SJCRH30 (cell line): ENCODE data around the gene CEACAM3. TPM values are rescaled to one million over a fixed set of nuclear protein-coding genes. Genes with fewer than 3 reads are reported as not detected.
"Not testable (repeated sequence)": the region's sequence is repeated elsewhere in the genome, so short reads cannot be mapped to it uniquely, and the experiment has no call there.

Experiments used
- DNase-seq, 2 experiments: peaks; one replicate each; pipeline ENCODE4 v3.0.0-alpha.2; 2015 to 2020
- H3K27ac ChIP-seq: fragments of 250-450 bp; sonication (Bioruptor Pico); 2 replicates; pipeline ENCODE4 v1.5.1; 2020; ENCODE audit warnings: mild to moderate bottlenecking, moderate library complexity
- H3K27me3 ChIP-seq: fragments of 250-450 bp; sonication (Bioruptor Pico); 2 replicates; pipeline ENCODE4 v1.5.1; 2020; ENCODE audit warnings: mild to moderate bottlenecking, moderate library complexity
- H3K36me3 ChIP-seq: fragments of 250-450 bp; sonication (Bioruptor Pico); 2 replicates; pipeline ENCODE4 v1.5.1; 2020; ENCODE audit warnings: mild to moderate bottlenecking, moderate library complexity
- H3K4me1 ChIP-seq: fragments of 250-450 bp; sonication (Bioruptor Pico); 2 replicates; pipeline ENCODE4 v1.5.1; 2020; ENCODE audit warnings: mild to moderate bottlenecking, moderate library complexity
- H3K4me3 ChIP-seq: fragments of 250-450 bp; sonication (Bioruptor Pico); 2 replicates; pipeline ENCODE4 v1.5.1; 2020; ENCODE audit warnings: mild to moderate bottlenecking, moderate library complexity
- H3K9me3 ChIP-seq: fragments of 250-450 bp; sonication (Bioruptor Pico); replicated peaks from 2 replicates; pipeline ENCODE4 v1.5.1; 2020; ENCODE audit warnings: mild to moderate bottlenecking, moderate library complexity
- total RNA-seq: library from RNA; depleted of rRNA; stranded (reverse); fragments of >200 nt; shearing (Covaris generic); gene quantifications from 2 replicates; pipeline ENCODE4 v1.2.3, GENCODE V29; 2014

The CEACAM3 gene
- total RNA-seq, 1 experiment from 2014 or later: not detected

DNA sequence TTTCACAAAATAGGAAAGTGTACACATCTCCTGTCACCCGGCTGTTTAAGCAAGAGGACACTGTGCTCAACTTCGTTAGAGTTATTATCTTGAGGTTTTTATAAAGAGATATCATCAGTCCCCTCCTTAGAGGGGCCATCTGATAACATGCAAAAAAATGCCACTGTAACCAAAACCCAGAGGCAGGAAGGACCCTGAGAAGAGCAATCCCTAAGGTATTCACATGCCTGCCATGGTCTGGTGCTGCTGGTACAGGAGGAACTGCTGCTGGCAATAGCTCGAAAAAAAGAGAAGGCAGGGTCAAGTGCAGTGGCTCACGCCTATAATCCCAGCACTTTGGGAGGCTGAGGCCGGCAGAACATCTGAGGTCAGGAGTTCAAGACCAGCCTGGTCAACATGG, 12.8 kb upstream of the CEACAM3 start:
- Histone ChIP-seq H3K9me3 (no peaks in the 10 kb centered on the region), H3K27ac (no peak overlapping the region), H3K36me3 (no peaks in the 10 kb centered on the region), H3K4me3 (no peak overlapping the region), H3K27me3 (peaks cover 46% of the 10 kb centered on the region), H3K4me1 (no peaks in the 10 kb centered on the region)
- no peak for DNase-seq

DNA sequence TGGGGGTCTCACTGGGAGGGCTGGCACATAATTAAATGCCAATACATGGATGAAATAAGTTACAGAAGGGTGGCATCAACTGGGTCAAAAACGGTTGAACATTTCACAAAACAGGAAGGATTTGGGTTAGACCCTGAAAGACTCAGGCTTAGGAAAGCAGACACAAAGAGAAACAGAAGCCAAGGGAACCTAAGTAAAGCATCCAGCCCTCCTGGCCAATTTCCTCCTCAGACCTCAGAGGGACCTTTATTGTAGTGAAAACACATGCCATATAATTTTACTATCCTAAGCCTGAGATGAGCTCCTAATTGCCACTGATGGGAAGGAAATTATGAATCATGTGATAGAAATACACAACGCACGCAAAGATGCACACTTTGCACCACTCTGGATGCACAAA, 12.1 kb upstream of the CEACAM3 start:
- no peak for DNase-seq
- H3K4me3 ChIP-seq: no peak overlapping the region
- peaks cover 3% of the 10 kb centered on the region; the same call in 1 of the 2 replicates for H3K4me1 ChIP-seq
- no peaks in the 10 kb centered on the region for H3K9me3 ChIP-seq
- peaks cover 45% of the 10 kb centered on the region for H3K27me3 ChIP-seq
- no peaks in the 10 kb centered on the region for H3K36me3 ChIP-seq
- no peak overlapping the region for H3K27ac ChIP-seq

DNA sequence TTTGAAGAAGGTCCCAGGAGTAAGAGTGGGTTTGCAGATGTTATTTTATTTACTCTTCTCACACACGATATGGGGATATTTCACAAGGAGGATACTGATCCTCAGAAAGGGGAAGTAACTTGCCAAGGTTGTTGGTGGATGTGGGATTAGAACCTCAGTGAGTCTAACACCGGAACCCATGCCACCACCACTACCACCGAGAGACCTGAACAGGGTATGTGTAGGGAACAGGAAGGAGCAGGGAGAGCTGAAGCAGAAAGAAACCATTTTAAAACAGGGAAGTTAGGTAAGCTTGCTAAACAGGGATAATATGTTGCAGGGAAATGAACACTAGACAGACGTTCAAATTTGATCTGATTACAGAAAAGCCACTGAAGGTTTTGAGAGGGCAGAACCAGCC, 11.6 kb upstream of the CEACAM3 start:
- H3K36me3 ChIP-seq: no peaks in the 10 kb centered on the region
- H3K4me1 ChIP-seq: peaks cover 4% of the 10 kb centered on the region; the same call in 1 of the 2 replicates
- DNase-seq: no peak
- H3K27ac ChIP-seq: no peak overlapping the region
- peaks cover 45% of the 10 kb centered on the region for H3K27me3 ChIP-seq
- H3K9me3 ChIP-seq: no peaks in the 10 kb centered on the region
- H3K4me3 ChIP-seq: no peak overlapping the region

DNA sequence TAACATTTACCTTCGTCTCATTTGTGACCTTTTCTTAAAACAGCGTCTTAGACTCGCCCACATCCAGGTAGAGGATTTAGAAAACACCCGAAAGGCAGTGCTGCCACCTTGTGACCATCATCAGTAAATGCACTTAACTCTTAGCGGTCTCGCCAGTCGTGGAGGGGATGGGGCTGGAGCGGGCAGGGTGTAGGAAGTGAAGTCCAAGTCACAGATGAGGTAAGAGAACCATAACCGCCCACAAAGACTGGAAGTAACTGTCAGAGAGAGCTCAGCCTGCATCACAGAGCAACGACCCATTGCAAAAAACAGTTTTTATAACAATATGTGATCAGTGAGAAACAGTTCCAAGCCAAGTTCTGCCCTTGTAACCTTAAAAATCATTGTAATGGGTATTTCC, 10.7 kb upstream of the CEACAM3 start:
- no peaks in the 10 kb centered on the region for H3K36me3 ChIP-seq
- H3K4me3 ChIP-seq: no peak overlapping the region
- H3K27ac ChIP-seq: no peak overlapping the region
- H3K27me3 ChIP-seq: peaks cover 43% of the 10 kb centered on the region
- peaks cover 4% of the 10 kb centered on the region; the same call in 1 of the 2 replicates for H3K4me1 ChIP-seq
- H3K9me3 ChIP-seq: no peaks in the 10 kb centered on the region
- peak; percentile 67 to 87 for DNase-seq

DNA sequence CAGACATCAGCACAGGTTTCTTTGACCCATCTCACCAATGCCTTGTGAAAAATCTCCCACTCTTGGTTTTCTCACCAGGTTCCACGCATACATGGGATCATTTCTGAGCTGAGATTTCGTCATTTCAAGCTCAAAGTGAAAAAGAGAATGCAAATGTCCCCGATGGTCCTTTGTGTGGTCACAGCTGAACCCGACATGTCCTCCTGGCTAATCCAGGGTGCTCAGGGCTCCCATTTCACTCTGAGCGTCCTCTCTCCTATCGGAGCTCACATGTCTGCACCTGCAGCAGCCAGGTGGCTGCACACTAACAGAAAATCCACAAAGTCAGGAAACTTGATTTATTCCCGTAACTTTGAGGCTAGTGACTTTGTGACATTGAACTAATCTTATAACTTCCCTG, 9.3 kb upstream of the CEACAM3 start:
- H3K4me1 ChIP-seq: peaks cover 4% of the 10 kb centered on the region; the same call in 1 of the 2 replicates
- H3K9me3 ChIP-seq: no peaks in the 10 kb centered on the region
- H3K27ac ChIP-seq: no peak overlapping the region
- DNase-seq: no peak
- H3K4me3 ChIP-seq: no peak overlapping the region
- H3K27me3 ChIP-seq: peaks cover 47% of the 10 kb centered on the region
- H3K36me3 ChIP-seq: no peaks in the 10 kb centered on the region

DNA sequence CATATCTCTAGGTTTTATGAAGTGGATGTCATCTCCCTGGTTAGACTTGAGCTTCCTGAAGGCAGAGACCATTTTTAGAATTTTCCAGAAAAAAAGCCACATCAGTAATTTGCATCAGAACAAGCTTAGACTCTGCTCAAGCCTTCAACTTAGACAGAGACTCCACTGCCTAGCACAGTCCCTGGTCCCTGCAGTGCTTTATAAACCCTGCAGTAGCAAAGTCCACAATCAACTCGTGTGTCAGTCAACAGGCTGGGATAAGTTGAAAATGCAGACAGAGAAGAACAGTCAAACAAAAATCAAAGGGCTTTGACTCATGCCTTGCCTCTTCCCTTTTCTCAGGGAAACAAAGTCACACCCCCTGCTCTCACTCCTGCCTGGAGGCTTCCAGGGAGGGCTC, 7.9 kb upstream of the CEACAM3 start:
- H3K36me3 ChIP-seq, DNase-seq, H3K4me1 ChIP-seq, H3K4me3 ChIP-seq, H3K27ac ChIP-seq, H3K9me3 ChIP-seq: not testable (repeated sequence)
- H3K27me3 ChIP-seq: peaks cover 43% of the 10 kb centered on the region

DNA sequence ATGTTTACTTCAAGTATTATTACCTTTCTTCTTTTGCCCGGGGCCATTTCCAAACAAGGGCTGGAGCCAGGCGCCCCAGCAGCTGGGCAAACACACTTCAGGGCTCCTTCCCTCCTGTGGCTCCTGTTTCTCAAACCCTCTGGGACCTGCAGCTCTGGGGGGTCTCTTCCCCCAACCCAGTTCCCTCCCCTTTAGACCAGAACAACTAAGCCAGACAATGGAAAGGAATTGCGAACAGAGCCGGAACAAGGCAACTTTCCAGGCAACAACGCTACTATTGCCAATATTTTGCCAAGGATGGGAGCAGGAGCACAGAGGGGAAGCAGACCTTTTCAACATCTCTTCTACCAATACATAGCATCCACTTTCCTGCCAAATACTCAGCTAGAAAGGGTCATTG, 7.3 kb upstream of the CEACAM3 start:
- peak; percentile 44 to 54 for DNase-seq
- H3K27me3 ChIP-seq: peaks cover 43% of the 10 kb centered on the region
- H3K9me3 ChIP-seq, H3K27ac ChIP-seq, H3K36me3 ChIP-seq, H3K4me1 ChIP-seq, H3K4me3 ChIP-seq: not testable (repeated sequence)

DNA sequence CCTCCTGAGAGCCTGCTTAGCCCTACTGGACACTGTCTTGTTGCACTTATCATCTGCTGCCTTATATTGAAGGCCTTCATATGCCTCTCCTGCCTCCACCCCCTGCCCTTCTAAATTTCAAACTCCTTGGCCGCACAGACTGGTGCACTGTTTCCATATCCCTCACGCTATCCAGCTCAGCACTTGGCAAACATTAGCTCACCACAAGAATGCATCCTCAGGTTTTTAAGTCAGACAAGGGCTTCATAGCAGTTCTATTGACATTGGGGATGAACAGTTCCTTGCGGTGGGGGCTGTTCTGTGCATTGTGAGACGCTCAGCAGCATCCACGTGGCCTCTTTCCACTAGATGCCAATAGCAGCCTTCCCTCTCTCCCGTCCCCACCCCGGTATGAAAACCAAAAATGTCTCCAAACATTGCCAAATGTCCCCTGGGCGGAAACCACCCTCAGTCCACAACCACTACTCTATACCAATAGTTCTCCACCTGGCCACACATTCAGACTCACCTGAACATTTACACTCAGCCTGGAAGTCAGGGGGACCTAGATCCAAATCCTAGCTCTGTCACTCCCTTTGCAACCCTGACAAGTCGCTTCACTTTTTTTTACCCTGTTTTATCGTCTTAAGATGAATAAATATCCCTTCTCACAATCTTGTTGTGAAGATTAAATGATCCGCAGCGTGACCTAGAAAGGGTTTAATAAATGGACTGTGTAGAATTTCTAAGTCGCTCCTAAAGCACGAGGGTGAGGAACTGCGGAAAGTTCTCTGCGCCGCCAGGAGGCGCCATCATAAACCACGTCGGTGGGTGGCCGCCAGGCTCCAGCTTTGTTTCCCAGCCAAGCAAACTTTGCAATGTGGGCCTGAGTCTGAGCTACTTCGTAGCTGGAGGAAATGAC, 3.6 kb upstream of the CEACAM3 start:
- Histone ChIP-seq H3K4me3 (no peak overlapping the region), H3K9me3 (no peaks in the 10 kb centered on the region), H3K27me3 (peaks cover 21% of the 10 kb centered on the region), H3K4me1 (peaks cover 4% of the 10 kb centered on the region; the same call in 1 of the 2 replicates), H3K27ac (no peak overlapping the region), H3K36me3 (no peaks in the 10 kb centered on the region)
- DNase-seq: peak; percentile 42 to 68

DNA sequence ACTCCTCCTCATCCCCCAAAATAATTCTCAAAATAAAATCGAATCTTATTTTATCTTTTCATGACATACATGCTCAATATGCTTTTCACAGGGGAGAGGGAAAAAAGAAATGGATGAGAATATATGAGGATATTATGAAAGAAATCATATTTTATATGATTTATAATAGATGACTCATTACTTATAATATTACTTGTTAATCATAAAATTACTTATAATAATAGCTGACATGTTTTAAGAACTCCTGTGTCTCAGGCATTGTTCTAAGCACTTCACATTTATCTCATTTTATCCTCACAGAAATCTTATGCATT, 3.0 kb upstream of the CEACAM3 start:
- Histone ChIP-seq H3K4me3 (no peak overlapping the region), H3K9me3 (no peaks in the 10 kb centered on the region), H3K27ac (no peak overlapping the region), H3K36me3 (no peaks in the 10 kb centered on the region), H3K4me1 (peaks cover 4% of the 10 kb centered on the region; the same call in 1 of the 2 replicates), H3K27me3 (peaks cover 20% of the 10 kb centered on the region)
- no peak for DNase-seq

DNA sequence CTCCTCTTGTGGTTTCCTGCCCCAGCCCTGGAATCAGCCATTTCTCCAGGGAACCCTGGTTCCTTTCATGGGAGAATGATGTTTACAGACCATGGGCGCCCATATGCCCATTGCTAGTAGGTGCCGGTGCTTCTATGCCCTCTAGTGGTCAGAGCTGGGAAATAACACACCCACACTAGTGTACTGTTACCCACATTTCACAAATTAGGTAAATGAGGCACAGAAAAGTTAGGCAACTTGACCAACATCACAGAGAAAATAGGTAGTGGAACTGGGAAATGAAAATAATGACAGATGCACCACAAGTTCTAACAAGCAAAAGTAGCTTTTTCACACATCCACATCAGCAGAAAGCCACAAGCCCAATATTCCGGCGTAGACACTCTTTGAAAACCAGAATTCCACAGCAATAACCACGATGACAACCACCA, 1.3 kb upstream of the CEACAM3 start:
- Histone ChIP-seq H3K27me3 (peaks cover 18% of the 10 kb centered on the region), H3K36me3 (no peaks in the 10 kb centered on the region), H3K4me1 (no peaks in the 10 kb centered on the region), H3K27ac (no peak overlapping the region), H3K4me3 (no peak overlapping the region), H3K9me3 (no peaks in the 10 kb centered on the region)
- DNase-seq: peak; percentile 60 to 80

DNA sequence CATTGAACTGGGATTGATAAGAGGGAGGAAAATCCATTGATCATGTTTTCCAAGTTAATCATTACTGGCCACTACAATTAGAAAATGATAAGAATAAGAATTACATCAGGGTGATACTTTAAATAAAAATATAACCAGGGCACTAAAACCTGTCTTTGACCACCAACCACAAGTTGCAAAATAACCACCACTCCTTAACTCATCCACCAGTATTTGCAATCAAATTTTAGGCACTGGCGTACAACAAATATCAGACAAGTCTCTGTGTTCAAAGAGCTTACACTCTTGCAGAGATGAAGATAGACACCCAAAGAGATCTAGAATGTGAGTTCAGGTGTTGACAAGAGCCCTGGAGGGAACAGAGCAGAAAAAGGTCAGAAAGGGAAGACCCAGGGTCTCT, 514 bp downstream of the CEACAM3 start:
- H3K4me1 ChIP-seq: no peaks in the 10 kb centered on the region
- DNase-seq: no peak
- H3K36me3 ChIP-seq: no peaks in the 10 kb centered on the region
- no peaks in the 10 kb centered on the region; the same call in 1 of the 2 replicates for H3K9me3 ChIP-seq
- no peak overlapping the region for H3K27ac ChIP-seq
- H3K27me3 ChIP-seq: peaks cover 9% of the 10 kb centered on the region
- H3K4me3 ChIP-seq: no peak overlapping the region

DNA sequence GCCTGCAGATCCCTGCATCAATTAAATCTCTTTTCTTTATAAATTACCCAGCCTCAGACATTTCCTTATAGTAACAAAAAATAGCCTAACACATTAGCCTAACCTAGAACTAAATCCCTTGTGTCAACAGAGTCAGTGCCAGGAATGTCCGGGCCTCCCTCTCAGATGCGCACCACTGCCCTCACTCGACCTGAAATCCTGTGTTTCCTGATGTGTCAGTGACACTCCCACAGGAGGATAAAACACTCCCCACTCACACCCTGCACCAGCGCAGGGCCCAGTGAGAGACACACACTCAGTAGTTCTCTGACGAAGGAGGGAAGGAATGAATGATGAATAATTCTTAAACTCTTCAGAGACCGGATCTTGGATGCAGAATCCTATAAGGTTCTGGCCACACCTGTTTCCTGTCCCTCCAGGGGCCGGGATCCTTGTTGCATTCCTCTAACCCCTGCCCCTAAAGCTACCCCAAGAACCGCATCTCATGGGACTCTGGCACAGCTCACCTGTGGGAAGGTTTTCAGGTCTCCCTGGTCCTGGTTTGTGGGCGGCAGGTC, 3.1 kb downstream of the CEACAM3 start:
- Histone ChIP-seq H3K36me3 (no peaks in the 10 kb centered on the region), H3K27me3 (0 out of 2 replicates have a peak, but pooled peaks cover 3% of the 10 kb centered on the region), H3K27ac (no peak overlapping the region), H3K9me3 (no peaks in the 10 kb centered on the region; the same call in 1 of the 2 replicates), H3K4me3 (no peak overlapping the region), H3K4me1 (no peaks in the 10 kb centered on the region)
- no peak for DNase-seq

DNA sequence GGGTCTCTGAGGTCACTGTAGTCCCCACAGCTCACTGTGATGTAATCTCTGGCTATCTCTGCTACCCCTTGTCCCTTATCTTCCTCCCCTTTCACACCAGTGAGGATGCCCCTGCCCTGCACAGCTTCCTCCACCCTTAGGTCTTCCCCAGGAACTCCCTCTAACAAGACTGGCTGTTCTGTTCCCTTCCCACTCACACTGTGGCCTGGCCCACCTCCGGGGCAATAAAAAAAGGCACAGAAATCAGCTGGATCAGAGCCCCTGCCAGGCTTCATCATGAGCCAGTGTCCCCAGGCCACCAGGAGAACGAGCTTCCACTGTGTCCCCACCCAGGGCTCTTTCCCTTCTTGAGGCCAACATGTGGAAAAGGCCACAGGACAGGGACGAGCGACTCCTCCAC, 4.6 kb downstream of the CEACAM3 start:
- H3K4me1 ChIP-seq: no peaks in the 10 kb centered on the region
- no peaks in the 10 kb centered on the region for H3K36me3 ChIP-seq
- H3K27ac ChIP-seq: no peak overlapping the region
- no peaks in the 10 kb centered on the region; the same call in 1 of the 2 replicates for H3K9me3 ChIP-seq
- no peak for DNase-seq
- no peak overlapping the region for H3K4me3 ChIP-seq
- H3K27me3 ChIP-seq: peaks cover 3% of the 10 kb centered on the region; the same call in 1 of the 2 replicates

DNA sequence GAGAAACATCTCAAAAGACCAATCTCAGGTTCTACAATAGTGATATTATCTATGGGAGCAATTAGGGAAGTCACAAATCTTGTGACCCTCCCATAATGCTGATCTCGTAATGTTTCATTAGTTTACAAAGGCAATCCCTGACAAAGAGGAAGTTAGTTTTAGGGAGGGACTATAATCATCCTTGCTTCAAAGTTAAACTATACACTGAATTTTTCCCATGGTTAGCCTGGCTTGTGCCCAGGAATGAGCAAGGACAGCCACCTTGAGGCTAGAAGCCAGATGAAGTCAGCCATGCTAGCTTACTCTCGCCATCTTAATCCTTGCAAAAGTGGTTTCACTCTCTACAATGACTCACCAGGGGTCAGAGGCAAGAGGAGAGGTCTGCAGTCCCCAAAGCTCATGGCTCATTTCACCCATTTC, 5.4 kb downstream of the CEACAM3 start:
- no peak for DNase-seq
- no peaks in the 10 kb centered on the region for H3K4me1 ChIP-seq
- no peaks in the 10 kb centered on the region for H3K36me3 ChIP-seq
- no peaks in the 10 kb centered on the region; the same call in 1 of the 2 replicates for H3K9me3 ChIP-seq
- no peak overlapping the region for H3K4me3 ChIP-seq
- peaks cover 5% of the 10 kb centered on the region; the same call in 1 of the 2 replicates for H3K27me3 ChIP-seq
- no peak overlapping the region for H3K27ac ChIP-seq

DNA sequence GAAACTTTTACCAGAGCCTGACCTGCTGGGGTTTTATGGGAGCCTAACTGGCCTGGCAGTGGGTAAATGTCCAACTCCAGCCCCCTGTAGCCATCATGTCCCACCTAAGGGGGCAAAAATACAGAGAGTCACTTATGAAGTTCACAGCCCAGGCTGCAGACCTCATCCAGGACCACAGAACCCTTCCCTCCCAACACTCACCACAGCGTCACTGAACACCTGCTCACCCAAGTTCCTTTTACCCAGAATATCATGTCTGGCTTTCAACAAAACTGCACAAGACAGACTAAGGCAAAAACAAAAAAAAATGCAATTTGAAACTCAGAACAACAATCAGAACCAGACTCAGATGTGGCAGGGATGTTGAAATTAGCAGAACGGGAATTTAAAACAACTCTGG, 6.4 kb downstream of the CEACAM3 start:
- Histone ChIP-seq H3K27ac (no peak overlapping the region), H3K27me3 (peaks cover 11% of the 10 kb centered on the region), H3K36me3 (no peaks in the 10 kb centered on the region), H3K4me1 (no peaks in the 10 kb centered on the region), H3K9me3 (no peaks in the 10 kb centered on the region; the same call in 1 of the 2 replicates), H3K4me3 (no peak overlapping the region)
- DNase-seq: no peak
